Stimulated activated CD8-positive, alpha-beta memory T cell treated with anti-CD3 and anti-CD28 coated beads, Interleukin-4, amount 100 ng/mL, for 4 hours (primary cell): ENCODE results near the gene AKAIN1.

ENCODE experiments used
- DNase-seq, 2 donors: peaks; one replicate each; pipeline ENCODE4 v3.0.0-alpha.2; 2020; ENCODE audit warnings: low read depth in 2 of 2, low spot score in 1 of 2

The AKAIN1 gene, protein sequence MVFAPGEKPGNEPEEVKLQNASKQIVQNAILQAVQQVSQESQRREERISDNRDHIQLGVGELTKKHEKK

DNA sequence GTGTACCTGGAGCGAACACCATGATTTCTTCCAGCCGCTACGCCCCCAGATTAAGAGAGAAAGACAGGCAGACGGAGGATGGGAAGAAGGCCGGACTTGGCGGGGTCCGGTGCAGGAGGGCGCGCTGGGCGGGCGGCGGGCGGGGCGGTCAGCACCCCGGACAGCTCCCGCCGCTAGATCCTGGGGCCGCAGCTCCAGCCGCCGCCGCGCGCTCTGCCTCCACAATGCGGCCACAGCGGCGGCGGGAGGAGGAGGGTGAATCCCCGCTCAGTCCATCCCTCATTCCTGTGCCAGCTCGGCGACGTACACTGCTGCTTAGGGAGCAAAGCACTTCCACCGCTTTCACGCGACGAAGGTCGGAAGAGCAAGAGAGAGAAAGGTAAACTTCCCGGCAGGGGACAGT lies at the start of gene AKAIN1:
AKAIN1 (minus strand) TSS at position 226 of the 403 bp plus-strand sequence; CDS start at position 22, 204 bp downstream.
- no peak for DNase-seq

DNA sequence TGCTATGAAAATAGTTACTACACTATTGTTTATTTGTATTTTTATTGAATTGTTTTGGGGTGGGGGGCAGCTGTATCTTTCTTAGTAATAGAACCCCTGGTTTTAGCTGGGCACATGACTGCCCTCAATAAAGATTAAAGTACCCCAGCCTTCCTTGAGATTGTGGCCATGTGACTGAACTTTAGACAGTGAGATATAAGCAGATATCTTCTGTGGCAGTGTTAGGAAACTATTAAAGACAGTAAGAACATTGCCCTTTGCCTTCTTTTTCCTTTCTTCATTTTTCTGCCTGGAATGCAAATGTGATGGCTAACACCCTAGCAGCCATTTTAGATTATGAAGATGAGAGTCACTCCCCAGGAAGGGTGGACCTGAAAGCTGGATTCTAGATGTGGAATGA lies 47.9 kb upstream of the AKAIN1 start:
- no peak for DNase-seq

DNA sequence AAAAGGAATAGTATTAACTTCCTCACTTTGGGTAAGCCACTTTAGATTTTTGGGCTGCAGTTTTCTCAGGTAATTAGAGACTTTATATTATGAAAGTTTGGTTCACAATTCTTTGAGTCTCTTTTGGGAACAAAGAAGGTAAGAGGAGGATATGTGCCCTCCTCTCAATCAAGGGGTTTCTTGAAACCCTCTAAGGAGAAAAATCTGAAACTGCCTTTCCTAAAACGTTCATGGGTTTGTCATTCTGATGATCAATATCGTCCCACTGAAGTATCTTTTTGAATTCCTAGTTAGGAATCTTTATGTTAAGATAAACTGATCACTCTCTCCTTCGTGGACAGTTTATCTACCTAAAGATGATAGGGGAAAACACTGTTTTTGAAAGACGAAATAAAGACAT lies 42.4 kb upstream of the AKAIN1 start:
- DNase-seq, result no peak

DNA sequence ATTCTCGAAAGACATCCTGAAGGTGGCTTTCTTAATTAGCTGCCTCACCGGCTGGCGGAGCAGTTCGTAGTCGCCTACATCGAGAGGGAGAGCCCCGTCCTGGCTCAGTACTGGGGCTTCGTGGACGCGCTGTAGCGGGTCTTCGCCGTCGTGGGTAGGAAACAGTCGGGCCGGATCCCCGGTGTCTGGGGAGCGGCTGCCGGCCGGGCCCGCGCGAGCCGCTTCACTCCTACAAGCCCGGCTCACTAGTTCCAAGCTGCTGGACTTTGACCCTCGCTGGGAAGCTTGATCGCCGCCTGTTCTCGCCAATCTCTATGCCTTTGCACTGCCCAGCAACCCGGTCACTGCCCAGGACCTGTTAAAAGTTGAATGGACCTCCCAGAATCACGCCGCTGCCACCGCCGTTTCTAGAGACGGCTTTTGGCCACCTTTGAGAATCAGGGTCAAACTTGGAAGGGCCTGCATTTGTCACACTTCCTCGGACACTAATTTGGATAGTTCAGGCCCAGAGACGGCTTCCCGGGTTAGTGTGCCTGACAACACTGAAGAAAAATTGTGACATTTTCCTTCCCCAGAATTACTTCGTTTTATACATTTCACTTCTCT lies 41.4 kb upstream of the AKAIN1 start:
- peak; percentile 4 to 17 for DNase-seq

DNA sequence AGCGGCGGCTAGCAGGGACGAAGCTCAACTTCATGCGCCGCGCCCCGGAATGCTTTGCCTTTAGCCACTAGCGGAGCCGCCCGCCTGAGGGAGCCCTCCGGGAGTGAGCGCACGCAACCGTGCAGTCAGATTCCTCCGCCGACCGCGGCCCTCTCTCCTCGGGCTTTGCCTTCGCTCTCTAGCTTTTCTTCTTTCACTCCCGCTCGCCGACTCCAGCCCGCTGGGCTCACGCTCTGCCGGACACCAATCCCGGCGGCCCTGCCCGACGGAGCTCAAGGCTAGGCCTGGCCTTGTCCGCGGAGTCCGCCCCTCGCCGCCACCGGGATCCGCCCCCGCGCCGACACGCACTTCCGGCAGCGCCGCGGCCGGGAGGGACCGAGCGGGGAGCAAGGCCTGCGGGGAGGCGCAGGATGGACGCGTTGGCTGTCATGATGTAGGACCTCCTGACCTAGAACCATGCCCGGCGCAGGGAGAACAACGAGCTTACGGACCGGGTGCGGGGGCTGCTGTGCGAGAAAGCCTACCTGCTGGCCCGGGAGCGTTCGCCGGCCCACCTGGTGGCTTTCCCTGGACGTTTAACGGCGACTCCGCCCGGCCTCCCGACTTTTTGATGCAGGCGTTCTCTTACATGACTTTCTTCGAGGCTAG lies 40.8 kb upstream of the AKAIN1 start:
- DNase-seq, result peak; percentile 56 to 73

DNA sequence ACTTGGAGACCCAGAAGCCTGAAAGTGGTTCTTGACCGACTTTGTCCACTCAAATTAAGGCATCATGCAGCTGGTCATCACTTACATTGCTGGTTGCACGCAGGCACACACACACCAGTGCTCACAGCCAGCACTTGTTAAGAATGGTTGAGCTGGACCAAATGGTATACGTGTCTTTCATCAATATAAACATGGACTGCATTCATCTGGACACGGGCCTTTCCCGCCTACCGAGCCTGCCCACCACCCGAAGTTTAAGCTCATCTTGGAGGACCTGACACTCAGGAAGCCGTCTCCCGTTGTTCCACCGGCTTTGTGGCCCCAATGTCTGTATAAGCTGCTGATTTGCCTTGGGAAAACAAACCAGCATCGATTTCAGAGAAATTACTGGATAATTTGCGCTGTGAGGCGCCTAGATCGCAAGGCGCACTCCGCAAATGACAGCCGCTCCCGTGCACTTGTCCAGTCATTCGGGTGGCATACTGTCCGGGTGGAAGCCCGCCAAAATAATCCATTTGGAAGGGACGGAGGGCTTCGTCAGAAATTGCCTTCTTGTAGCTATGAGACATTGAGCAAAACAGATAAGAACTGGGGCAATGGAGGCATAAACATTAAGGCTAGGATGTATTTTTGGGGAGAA lies 40.1 kb upstream of the AKAIN1 start:
- peak; percentile 1 for DNase-seq

DNA sequence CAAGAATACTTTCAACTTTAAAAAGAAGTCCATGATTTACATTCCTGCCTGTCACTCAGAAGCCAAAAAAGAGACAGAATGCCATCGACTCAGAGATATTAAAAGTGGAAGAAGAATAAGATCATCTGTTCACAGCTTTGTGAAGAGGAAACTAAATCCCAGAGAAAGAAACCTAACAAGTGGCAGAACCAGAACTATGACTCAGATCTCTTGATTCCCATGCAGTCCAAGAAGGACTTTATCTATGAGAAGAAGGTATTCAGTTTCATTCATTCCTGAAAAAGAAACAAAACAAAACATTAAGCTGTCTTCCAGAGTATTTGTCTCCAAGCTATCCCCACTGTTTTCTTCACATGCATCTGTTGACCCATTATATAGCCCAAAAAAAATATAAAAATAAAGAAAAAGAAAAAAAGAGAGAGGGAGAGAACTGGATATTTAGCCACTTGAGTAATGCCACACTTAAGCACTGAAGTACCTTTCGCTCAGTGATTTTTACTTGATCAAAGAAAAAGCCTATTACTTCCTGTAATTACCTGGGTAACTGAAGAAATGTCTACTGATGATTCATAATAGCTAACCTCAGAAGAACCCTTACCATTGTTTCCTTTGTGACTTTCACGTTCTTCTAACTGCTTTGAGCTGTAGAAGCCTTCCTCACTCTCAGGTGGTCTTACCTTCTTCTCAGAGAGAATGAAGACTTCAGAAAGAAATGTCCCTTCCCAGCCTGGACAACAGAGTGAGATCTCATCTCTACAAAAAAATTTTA lies 17.7 kb upstream of the AKAIN1 start:
- no peak for DNase-seq

DNA sequence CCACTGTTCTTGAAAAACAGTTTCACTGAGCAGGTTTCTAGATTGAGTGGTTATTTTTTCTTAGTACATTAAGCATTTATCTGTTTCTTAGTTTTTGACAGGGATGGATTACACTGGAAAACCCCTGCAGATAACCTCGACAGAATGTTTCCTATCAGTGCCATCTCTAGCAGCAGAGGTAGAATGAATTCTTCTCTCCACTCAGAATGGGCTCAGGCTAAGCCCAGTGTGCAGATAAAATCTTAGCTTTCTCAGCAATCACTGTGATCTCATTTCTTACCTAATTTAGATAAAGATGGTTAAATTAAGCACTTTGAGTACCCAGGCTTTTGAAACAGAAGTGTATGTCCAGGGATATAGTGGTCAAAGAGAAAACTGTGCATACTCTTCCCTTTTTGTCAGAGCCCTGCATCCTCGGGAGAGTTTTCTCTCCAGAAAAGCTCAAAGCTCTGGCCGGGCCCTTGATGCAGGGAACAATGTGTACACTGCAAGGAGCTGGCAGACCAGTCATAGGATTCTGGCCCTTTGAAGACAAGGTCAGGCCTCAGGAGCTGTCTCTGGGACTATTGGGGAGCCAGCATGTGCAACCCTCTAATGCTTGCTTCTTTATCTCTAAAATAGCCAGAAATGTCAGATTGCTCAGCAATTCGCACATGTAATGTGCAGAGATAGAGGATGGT lies 10.6 kb upstream of the AKAIN1 start:
- no peak for DNase-seq

DNA sequence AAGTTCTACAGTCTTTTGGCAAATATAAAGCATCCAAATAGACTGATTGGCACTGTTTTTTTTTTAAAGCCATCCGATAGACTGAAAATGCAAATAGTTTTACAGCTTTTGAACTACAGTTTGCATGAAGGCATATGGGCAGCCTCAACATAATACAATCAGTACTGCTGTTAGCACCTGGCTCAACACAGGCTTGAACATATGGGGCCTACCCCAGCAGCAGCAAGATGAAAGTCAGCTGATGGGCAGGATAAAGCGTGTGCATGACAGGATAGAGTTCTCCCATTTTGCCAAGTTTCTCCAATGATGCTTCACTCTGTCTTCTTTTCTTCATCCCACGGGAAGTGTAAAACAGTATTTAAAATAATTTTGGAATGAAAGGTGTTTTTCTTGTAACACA lies 1.3 kb upstream of the AKAIN1 start:
- DNase-seq, result no peak

DNA sequence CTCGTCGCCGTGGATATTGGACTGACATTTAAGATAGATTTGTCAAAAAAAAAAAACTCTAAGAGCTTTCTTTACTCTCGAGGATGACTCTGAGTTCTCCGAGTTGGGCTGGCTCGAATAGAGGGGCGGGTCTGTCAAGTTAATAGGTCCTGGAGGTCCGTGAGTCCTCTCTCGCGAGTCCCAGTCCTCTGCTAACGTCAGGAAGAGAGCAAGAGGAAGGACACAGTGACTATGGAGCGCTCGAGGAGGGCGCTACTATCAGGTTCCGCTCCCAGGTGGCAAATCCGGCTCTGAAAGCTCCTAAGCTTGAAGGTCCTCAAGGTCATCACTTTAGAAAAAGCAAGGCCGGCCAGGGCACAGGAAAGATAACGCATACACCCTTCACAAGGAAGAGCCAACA lies 404 bp upstream of the AKAIN1 start:
- DNase-seq, result no peak

DNA sequence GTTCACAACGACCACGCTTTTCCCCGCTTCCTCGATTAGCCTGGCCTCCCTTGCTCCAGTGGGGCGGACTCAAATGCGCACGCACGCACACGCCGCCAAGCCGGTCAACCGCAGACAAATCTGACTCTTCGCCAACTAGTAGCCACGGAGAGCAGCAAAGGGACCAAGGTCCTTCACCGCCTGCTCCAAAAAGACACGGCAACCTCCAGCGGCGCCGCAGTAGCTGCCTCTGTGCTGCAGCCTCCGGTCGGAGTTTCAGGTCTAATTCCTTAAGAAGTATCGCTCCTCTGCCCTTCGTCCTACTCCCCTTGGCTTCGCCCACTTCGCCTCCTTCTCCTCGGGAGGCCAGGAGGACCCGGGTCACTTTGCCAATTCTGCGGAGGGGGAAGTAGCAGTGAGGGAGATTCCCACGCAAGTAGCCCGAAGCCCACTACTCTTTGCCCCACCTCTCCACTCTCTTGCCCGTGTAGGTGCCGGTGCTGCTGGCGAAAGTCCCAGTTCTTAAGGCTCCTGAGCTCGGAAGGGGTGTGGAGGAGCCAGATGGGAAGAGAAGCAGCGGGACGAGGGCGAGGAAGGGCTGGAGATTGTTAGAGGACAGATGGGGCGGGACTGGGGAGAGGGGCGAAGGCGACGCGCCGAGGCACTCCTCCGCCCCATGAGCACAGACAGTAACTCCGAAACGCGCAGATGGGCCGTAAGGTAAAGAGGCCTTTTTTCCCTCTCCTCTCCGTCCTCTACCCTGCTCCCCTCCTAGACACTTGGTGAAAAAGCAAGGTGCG lies 615 bp downstream of the AKAIN1 start:
- no peak for DNase-seq

DNA sequence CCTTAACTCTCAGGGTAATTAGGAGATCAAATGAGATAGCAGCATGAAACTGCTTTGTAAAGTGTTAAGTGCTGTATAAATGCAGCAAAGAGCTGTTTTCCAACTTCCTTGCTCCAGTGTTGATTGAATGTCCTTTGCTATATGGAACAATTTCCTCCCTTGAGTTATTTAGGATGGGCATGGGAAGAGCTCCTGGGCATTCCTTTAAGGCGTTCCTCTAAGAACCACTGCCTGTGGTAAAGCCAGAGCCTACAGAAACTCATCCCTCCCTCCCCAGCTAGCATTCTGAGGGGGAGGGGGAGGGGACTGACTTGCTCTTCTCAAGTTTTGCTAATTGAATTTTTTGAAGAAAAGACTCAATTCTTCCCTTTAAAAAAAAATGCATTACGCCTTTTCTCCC lies 1.4 kb downstream of the AKAIN1 start:
- DNase-seq, result no peak

DNA sequence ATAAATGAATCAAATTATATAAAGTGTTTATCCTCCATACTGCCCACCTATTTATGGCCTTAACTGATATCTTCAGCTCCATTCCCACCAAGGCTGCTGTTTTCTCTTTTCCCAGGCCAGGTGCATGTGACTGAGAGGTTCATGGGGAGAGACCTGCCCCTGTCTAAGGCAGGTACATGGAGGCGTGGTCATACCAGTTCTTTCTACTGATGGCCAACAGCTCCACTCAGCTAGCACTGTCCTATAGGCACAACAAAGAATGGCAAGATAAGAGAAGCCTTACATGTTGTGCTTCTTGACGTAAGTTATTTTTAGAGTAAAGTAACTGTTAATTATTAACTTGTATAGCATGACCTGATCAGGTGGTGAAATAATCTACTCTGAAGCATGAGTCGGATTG lies 16.8 kb downstream of the AKAIN1 start:
- DNase-seq, result no peak

DNA sequence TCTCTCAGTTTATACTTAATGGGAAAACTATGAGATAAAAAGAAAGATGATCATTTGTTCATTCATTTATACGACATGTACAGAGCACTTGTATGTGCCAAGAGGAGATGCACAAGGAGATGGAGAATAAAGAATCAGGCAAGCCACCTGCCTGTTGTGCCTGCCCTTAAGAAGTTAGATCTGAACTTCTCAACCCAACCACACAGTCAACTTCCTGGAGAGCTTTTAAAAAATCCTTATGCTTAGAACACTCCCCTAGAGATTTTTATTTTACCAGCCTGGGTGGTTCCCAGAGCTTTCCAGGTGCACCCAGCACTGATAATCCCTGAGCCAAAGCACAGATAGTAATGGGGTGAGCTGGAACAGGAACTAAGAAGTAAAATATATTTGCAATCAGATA lies 18.5 kb downstream of the AKAIN1 start:
- no peak for DNase-seq

DNA sequence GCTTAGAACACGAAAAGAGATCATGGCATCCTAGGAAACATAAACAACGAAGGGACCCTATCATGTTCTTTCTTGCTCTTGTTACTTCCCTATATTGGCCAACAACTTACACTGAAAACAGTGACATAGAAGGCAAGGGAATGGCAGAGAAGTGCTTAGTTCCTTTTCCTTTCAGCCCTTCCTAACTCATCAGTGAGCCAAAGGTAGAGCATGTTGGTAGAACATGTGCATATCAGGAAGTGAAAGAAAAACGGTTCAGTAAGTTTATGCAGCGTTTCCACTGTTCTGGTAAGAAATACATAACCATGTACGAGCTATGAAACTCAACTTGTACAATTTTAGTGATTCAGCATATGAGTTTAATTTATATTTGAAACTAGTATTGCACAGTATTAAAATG lies 21.7 kb downstream of the AKAIN1 start:
- no peak for DNase-seq

DNA sequence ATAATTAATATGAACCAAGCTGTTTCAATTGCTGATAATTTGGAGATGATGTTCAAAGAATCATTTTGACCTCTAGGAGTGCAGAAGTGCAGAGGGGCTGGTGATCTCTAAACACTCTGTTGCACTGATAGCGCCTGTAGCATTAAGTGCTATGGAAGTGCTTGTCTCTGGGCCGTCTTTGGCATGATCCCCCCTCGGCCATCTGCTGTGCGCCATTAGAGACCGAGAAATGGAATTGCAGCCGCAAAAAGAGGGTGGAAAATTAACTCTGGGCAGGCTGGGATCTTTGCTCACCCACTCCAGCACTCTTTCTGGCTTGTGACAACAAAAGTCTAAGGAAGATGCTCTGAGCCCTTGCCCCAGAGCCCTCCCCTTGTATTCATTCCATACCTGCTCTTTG lies 23.4 kb downstream of the AKAIN1 start:
- no peak for DNase-seq

DNA sequence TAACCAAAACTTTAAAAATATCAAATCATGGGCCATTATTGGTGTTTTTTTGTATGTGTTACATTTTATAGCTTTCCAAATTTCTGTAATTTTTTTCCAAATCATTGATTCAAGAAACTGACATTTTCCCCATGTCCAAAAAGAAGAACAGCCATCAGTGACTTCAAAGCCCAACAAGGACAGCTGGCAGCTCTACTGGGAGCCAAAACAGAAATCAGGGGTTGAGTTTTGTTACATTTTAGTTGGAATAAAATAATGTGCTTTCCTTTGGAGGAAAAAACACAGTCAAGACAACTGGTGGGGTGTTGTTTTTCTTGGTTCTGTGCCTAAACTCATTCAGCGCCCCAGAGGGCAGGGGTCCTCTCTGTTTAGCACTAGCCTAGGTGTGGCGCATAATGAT lies 23.8 kb downstream of the AKAIN1 start:
- no peak for DNase-seq

DNA sequence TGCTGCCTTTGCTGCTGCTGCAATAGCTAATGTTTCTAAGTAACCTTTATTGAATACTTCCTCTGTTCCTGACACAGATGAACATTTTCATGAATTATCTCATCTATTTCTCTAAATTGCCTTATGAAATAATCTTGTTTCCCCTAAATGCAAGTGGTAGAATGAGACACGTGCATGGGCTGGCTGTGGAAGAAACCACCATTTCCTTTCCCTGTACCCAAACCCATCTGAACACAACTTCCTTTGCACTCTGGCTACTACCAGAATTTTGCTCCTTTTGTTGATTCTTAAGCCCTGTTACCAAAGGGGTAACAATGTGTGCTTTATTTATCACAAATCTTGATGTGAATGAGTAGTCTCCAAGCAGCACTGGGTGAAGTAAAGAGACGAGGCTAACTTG lies 29.2 kb downstream of the AKAIN1 start:
- DNase-seq, result no peak

DNA sequence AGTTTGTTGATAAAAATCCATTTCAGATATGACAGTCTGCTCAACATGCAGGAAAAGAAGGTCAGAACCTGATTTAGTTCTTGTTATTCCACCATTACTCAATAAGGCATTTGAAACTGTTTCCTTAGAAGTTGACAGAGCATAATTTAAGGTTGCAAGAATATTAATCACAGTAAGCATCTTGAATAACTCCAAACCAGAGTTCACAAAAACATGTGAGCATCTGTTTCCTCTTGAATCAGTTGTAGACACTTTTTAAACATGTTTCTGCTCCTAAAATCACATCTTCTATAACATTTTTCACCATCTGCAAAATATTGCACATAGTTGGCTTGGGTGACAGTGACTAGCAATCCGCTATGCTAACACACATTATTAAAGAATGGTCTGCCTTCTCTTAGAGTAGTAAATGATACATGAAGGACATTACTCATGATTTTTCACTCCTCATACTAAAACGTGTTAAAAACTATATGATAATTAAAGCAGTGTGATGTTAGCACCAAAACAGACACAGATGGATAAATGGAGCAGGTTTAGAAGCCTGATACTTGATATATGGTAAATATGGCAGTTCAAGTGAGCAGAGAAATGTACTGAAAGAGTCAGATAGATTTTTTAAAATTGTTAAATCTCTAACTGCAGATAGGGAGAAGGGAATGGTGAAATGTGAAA lies 30.3 kb downstream of the AKAIN1 start:
- DNase-seq, result no peak

DNA sequence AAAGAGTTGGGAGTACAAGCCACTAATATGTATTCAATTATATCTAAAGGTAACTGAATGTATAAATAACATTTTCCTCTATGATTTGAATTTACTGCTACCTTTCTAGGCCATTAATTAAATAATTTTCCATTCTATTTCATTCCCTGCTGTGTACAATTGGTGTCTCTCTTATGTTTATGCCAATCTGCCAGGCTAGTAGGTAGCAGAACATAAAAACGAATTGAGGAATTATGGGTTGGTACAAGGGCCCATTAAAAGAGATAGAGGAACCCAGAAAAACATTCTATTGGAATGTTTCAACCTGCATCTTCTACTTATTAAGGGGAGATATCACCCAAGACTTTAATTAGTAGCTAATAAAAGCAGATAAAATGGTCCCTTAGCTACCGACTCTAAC lies 32.2 kb downstream of the AKAIN1 start:
- no peak for DNase-seq
